Esophagus (tissue), 2 donors: ENCODE measurements around the gene CNST. TPM values are rescaled to one million over a fixed set of nuclear protein-coding genes. Genes with fewer than 3 reads are reported as not detected.
"Not testable (repeated sequence)": the region's sequence is repeated elsewhere in the genome, so short reads cannot be mapped to it uniquely, and the experiment has no call there.

Experiments used
- H3K27ac ChIP-seq, 2 donors: one replicate each; pipeline ENCODE4 v1.5.1; 2013; ENCODE audit warnings: low read depth in 2 of 2, mild to moderate bottlenecking in 2 of 2, inconsistent platforms in 1 of 2, low read length in 1 of 2, moderate library complexity in 1 of 2
- H3K27me3 ChIP-seq, 2 donors: one replicate each; pipeline ENCODE4 v1.6.1; 2013; ENCODE audit warnings: low read length in 2 of 2, control low read depth in 1 of 2, mild to moderate bottlenecking in 1 of 2; ENCODE audit not compliant: insufficient read depth in 2 of 2, control insufficient read depth in 1 of 2
- H3K36me3 ChIP-seq, 2 donors: one replicate each; pipeline ENCODE4 v1.6.1; 2013; ENCODE audit warnings: low read length in 1 of 2; ENCODE audit not compliant: control insufficient read depth in 2 of 2, insufficient read depth in 2 of 2
- H3K4me1 ChIP-seq, 2 donors: one replicate each; pipeline ENCODE4 v1.6.1; 2013; ENCODE audit warnings: low read length in 1 of 2; ENCODE audit not compliant: control insufficient read depth in 2 of 2, insufficient read depth in 2 of 2
- H3K4me3 ChIP-seq, 2 donors: one replicate each; pipeline ENCODE4 v1.5.1; 2013; ENCODE audit warnings: low read length in 2 of 2, mild to moderate bottlenecking in 2 of 2, low read depth in 1 of 2, moderate library complexity in 1 of 2
- H3K9me3 ChIP-seq, 2 donors: one replicate each; pipeline ENCODE4 v1.6.1; 2013; ENCODE audit warnings: mild to moderate bottlenecking in 2 of 2, low read depth in 1 of 2, low read length in 1 of 2, moderate library complexity in 1 of 2; ENCODE audit not compliant: control insufficient read depth in 2 of 2, insufficient read depth in 1 of 2
- WGBS, 2 donors: extraction: QIAGEN DNeasy Blood & Tissue Kit; methylation state at CpG; one replicate each; pipeline ENCODE4 v1.1.7; 2013; 5-methylcytosine and 5-hydroxymethylcytosine counted together
- polyA plus RNA-seq, 2 donors: library from polyadenylated mRNA; stranded (reverse); fragments of 200-250 nt; gene quantifications; one replicate each; pipeline ENCODE4 v1.2.3, GENCODE V29; 2013
- donor health status: healthy with polysubstance abuse.
- donor health status: Bipolar disorder and iron deficiency.

Gene CNST
- polyA plus RNA-seq, 2 donors: 7.5 to 12.2 TPM

GRCh38 chr1:246690100-246690499 is 123.8 kb downstream of the CNST start:
- WGBS, 2 donors: 54% methylated on average over 12 of the region's 12 CpGs
- Histone ChIP-seq H3K4me3 (no peak overlapping the region), H3K27me3 (no peaks in the 10 kb centered on the region), H3K9me3 (no peaks in the 10 kb centered on the region), H3K27ac (no peak overlapping the region), H3K4me1 (peaks cover 0 to 5% of the 10 kb centered on the region in 2 donors), H3K36me3 (no peaks in the 10 kb centered on the region)

DNA sequence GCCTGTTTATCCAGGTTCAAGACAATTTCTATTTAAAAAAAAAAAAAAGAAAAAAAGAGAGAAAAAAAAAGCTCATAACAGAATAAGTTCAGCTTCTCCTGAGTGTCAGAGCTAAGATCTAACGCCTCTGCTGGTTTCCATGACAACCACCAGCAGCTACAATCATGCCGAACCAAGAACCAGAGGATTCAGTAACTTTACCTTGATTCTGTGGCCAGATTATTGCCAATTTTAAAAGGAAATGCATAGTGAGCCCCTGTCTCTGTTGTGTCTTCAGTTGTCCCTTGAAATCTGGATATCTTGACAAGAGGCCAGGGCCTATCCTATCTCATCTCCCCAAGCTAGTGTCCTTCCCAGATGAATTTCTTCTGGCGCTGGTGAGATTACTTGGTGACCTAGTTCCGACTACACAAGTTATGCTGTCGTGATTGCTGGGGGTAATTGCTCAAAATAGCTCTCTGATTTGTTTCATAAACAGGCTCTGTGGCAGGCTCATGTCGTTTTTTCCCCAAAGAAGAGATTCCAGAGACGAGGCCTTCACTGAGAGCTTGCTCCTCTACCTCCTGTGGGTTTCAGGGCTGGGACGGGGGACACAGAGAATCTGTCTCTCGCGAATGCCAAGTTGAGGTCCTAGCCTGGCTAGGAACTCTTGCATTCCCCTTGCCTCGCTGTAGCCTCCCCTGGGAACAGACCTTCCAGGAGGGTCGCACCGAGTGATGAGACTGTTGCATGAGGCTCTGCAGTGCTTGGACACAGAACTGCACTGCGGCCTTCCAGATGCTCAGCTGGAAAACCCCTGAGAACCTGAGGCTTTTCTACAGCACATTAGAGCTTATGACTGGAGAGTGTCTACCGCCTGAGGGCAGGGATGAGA is 125.6 kb downstream of the CNST start:
- Histone ChIP-seq H3K27ac (no peak overlapping the region), H3K9me3 (no peaks in the 10 kb centered on the region)
- 70 to 72% methylated on average over 15 of the region's 15 CpGs for WGBS, 2 donors

DNA sequence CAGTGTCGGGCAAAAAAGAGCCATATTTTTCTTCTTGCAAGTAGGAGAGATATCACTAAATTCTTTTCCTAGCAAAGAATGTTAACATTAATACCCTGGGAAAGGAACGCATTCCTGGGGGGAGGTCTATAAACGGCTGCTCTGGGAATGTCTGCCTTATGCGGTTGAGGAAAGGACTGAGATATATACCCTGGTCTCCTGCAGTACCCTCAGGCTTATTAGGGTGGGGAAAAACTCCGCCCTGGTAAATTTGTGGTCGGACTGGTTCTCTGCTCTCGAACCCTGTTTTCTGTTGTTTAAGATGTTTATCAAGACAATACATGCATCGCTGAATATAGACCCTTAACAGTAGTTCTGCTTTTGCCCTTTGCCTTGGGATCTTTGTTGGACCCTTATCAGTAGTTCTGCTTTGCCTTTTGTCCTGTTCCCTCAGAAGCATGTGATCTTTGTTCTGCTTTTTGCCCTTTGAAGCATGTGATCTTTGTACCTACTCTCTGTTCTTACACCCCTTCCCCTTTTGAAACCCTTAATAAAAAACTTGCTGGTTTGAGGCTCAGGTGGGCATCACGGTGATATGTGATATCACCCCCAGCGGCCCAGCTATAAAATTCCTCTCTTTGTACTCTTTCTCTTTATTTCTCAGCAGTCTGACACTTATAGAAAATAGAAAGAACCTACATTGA is 128.1 kb downstream of the CNST start:
- not testable (repeated sequence) for H3K4me1 ChIP-seq, H3K27me3 ChIP-seq, H3K36me3 ChIP-seq, H3K4me3 ChIP-seq, H3K9me3 ChIP-seq, H3K27ac ChIP-seq
- WGBS, 2 donors: 89 to 90% methylated on average over 10 of the region's 10 CpGs

More for the DNA sequence above, 125.6 kb downstream of the CNST start:
- Histone ChIP-seq H3K36me3 (no peaks in the 10 kb centered on the region), H3K27me3 (no peaks in the 10 kb centered on the region), H3K4me3 (no peak overlapping the region), H3K4me1 (peaks cover 3 to 5% of the 10 kb centered on the region in 2 donors)

DNA sequence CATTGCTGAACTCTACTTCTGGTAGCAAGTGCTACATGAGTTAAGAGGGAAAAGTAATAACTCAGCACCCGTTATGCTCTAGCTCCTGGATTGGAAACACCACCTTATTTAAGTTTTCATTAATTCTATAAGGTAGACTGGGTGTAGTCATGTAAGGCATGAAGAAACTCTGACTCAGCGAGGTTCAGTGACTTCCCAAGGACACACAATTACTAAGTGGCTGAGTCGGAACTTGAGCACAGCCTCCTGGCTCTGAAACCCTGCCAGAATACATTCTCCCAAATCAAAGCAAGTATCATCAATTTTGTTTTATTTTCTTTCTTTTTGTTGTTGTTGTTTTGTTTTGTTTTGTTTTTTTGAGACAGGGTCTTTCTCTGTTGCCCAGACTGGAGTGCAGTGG is 128.9 kb downstream of the CNST start:
- H3K36me3 ChIP-seq: no peaks in the 10 kb centered on the region
- H3K4me1 ChIP-seq: peaks cover 2 to 3% of the 10 kb centered on the region in 2 donors
- H3K27me3 ChIP-seq: no peaks in the 10 kb centered on the region
- no peak overlapping the region for H3K4me3 ChIP-seq
- H3K9me3 ChIP-seq: no peaks in the 10 kb centered on the region
- no peak overlapping the region for H3K27ac ChIP-seq
- WGBS, 2 donors: 53 to 67% methylated on average over 3 of the region's 3 CpGs

- Histone ChIP-seq H3K27me3 (no peaks in the 10 kb centered on the region), H3K9me3 (no peaks in the 10 kb centered on the region), H3K36me3 (no peaks in the 10 kb centered on the region), H3K27ac (no peak overlapping the region), H3K4me3 (no peak overlapping the region), H3K4me1 (peaks cover 2 to 3% of the 10 kb centered on the region in 2 donors)
- WGBS, 2 donors: 96 to 97% methylated on average over 5 of the region's 5 CpGs
These were observed 129.4 kb downstream of the CNST start for GRCh38 chr1:246695666-246696065.

- Histone ChIP-seq H3K36me3 (no peaks in the 10 kb centered on the region), H3K27ac (no peak overlapping the region), H3K4me3 (peak overlapping the region in 1 of 2 donors; percentile 16), H3K4me1 (peaks cover 0 to 3% of the 10 kb centered on the region in 2 donors), H3K27me3 (no peaks in the 10 kb centered on the region), H3K9me3 (no peaks in the 10 kb centered on the region)
- WGBS, 2 donors: 67 to 76% methylated on average over 8 of the region's 8 CpGs
These were observed 132.3 kb downstream of the CNST start for GRCh38 chr1:246698466-246699094.

DNA sequence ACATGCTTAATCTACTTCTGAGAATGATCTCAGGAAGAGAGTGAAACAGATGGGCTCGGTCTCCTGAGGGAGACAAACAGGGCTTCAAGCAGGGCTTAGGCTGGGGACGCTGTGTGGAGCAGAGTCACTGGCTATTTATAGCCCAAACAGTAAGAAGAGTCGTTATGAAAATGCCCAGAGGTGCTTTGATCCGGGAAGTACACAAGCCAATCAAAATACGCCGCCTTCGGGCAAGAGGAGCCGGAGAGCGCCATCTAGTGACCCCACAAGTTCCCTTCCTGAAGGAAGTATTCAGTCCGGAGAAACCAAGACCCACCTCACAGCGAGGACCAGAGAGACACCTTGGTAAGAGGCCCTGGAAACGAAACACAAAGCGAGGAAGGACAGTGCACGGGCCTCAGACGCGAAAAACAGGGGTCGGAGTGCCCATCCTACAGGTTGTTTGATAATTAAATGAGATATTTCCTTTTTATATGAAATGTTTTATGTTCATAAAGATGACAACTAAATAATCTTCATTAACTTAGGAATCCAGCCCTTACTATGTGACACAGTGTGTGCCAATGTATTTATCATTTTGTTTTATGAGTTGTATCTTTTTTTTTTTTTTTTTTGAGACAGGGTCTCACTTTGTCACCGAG is 133.0 kb downstream of the CNST start:
- Histone ChIP-seq H3K4me3 (peak overlapping the region in 1 of 2 donors; percentile 16), H3K27ac (no peak overlapping the region)
- WGBS, 2 donors: 7 to 8% methylated on average over 18 of the region's 18 CpGs

GRCh38 chr1:246703581-246703980 is 137.3 kb downstream of the CNST start:
- no peak overlapping the region for H3K4me3 ChIP-seq
- no peak overlapping the region for H3K27ac ChIP-seq
- H3K9me3 ChIP-seq: no peaks in the 10 kb centered on the region
- no peaks in the 10 kb centered on the region for H3K4me1 ChIP-seq
- H3K27me3 ChIP-seq: no peaks in the 10 kb centered on the region
- no peaks in the 10 kb centered on the region for H3K36me3 ChIP-seq
- WGBS, 2 donors: 45% methylated on average over 8 of the region's 8 CpGs

More for the DNA sequence above, 133.0 kb downstream of the CNST start:
- Histone ChIP-seq H3K36me3 (no peaks in the 10 kb centered on the region), H3K9me3 (no peaks in the 10 kb centered on the region), H3K4me1 (peaks cover 0 to 3% of the 10 kb centered on the region in 2 donors), H3K27me3 (no peaks in the 10 kb centered on the region)

DNA sequence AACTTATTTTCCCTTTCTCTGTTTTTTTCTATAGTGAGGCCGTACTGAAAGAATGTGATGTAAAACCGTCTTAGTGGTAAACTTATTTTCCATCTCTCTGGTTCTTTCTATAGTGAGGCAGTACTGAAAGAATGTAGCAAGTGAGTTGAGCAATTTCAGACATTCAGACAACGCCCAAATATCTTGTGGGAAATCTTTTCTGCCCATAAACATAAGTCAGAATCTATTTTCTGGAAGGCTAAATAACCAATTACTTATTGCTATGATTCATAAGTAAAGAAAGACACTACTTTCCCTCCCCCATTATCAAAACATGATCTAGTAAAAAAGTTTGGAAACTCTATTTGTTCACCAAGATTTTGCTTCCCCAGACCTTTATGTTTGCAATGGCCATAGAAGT is 139.1 kb downstream of the CNST start:
- no peak overlapping the region for H3K4me3 ChIP-seq
- H3K27me3 ChIP-seq: no peaks in the 10 kb centered on the region
- H3K36me3 ChIP-seq: no peaks in the 10 kb centered on the region
- H3K27ac ChIP-seq: no peak overlapping the region
- peaks cover 0 to 2% of the 10 kb centered on the region in 2 donors for H3K9me3 ChIP-seq
- WGBS, 2 donors: 53 to 62% methylated on average over 3 of the region's 3 CpGs
- H3K4me1 ChIP-seq: no peaks in the 10 kb centered on the region
